Endothelial cell of umbilical vein (primary cell): ENCODE measurements around the gene MT1HL1.

Experiments
- CTCF ChIP-seq, 2 donors: IDR thresholded peaks; 1 replicate in 1 of 2; 2 replicates in 1 of 2; pipeline ENCODE4 v1.5.1; 2011; ENCODE audit warnings: low read length in 2 of 2, mild to moderate bottlenecking in 2 of 2, moderate library complexity in 2 of 2, control low read depth in 1 of 2, inconsistent platforms in 1 of 2, low read depth in 1 of 2; ENCODE audit not compliant: insufficient read depth in 1 of 2; ENCODE audit errors: extremely low read depth in 1 of 2
- EZH2 ChIP-seq: IDR thresholded peaks from 2 replicates; pipeline ENCODE4 v1.6.1; 2012; ENCODE audit warnings: borderline replicate concordance, low read depth, mild to moderate bottlenecking, moderate library complexity, low read length, inconsistent platforms; ENCODE audit not compliant: severe bottlenecking
- POLR2A ChIP-seq: IDR thresholded peaks from 2 replicates; pipeline ENCODE4 v1.6.1; 2012; ENCODE audit warnings: low read depth, mild to moderate bottlenecking, control low read depth, low read length

DNA sequence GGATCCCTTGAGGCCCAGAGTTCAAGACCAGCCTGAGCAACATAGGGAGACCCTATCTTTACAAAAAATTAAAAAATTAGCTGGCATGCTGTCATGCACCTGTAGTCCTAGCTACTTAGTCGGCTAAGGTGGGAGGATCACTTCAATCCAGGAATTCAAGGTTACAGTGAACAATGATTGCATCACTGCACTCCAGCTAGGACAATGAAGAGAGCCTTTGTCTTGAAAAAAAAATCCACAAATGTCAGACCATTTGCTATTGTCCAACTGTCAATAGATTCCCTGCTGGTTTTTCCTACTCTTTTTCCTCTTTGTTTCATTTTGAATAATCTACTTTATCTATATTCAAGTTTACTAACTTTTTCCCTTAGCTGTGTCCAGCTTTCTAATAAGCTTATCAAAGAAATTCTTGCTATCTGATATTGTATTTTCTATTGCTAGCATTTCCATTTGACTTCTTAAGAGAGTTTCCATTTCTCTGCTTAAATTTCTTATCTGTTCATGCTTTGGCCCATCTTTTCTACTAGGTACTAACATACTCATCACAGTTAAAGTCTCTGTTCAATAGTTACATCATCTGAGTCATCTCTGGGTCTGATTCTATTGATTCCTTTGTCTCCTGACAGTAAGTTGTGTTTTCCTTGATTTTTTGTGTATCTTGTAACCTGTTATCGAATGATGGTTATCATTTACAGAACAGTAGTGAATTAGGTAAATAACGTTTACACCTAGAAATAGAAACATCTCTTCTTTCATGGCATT, 14.8 kb downstream of the MT1HL1 start:
- no peak for TF ChIP-seq POLR2A
- TF ChIP-seq CTCF (IDR thresholded peaks at IDR 0.05; ENCODE audit: extremely low read depth in 1 of 2, insufficient read depth in 1 of 2, low read depth in 1 of 2, low read length in 2 of 2), result no peak
- TF ChIP-seq EZH2, result no peak
